Erythroblast (primary cell): ENCODE measurements around the gene GNMT.

Source experiments
- GATA1 ChIP-seq: IDR thresholded peaks from 2 replicates; pipeline ENCODE4 v1.6.1; 2011; ENCODE audit warnings: low read depth, mild to moderate bottlenecking, control low read depth, low read length, moderate library complexity
- POLR2A ChIP-seq: IDR thresholded peaks from 2 replicates; pipeline ENCODE4 v1.6.1; 2011; ENCODE audit warnings: mild to moderate bottlenecking, low read length

DNA sequence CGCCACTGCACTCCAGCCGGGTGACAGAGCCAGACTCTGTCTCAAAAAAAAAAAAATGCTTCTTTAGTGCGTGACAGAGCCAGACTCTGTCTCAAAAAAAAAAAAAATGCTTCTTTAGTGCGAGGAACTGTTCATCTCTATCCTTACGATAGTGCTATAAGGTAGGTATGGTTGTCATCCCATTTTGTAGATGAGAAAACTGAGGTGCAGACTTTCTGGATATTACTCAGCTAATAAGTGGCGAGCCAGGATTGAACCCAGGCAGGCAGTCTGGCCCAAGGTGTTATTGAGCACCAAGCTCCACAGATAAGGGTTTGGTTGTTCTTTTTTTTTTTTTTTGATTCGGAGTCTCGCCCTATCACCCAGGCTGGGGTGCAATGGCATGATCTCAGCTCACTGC, 41.3 kb downstream of the GNMT start:
- TF ChIP-seq POLR2A (no peak), GATA1 (no peak)
